GM12891 (cell line): ENCODE data around the gene EP300. TPM values are rescaled to one million over a fixed set of nuclear protein-coding genes. Genes with fewer than 3 reads are reported as not detected.
A peak's percentile ranks its signal among the peaks of the same experiment; 100 is the strongest.
"Not testable (repeated sequence)": the region's sequence is repeated elsewhere in the genome, so short reads cannot be mapped to it uniquely, and the experiment has no call there.

Experiments
- DNase-seq: peaks from one replicate; pipeline ENCODE4 v3.0.0; 2011; ENCODE audit warnings: low spot score; ENCODE audit not compliant: insufficient read length
- FAIRE-seq: peaks from 2 replicates; lab custom pipeline; 2011; peaks lifted over from hg19 to GRCh38; lab: Jason Lieb, UNC
- PAX5 ChIP-seq: IDR thresholded peaks from 2 replicates; pipeline ENCODE4 v1.6.1; 2011; ENCODE audit warnings: low read length, moderate library complexity, mild to moderate bottlenecking; ENCODE audit not compliant: insufficient read depth, severe bottlenecking
- POLR2A ChIP-seq: IDR thresholded peaks from 2 replicates; pipeline ENCODE4 v1.6.1; 2011; ENCODE audit warnings: low read depth, low read length, control low read depth
- POLR2AphosphoS5 ChIP-seq: IDR thresholded peaks from 2 replicates; pipeline ENCODE4 v1.6.1; 2011; ENCODE audit warnings: low read depth, low read length, control low read depth
- POU2F2 ChIP-seq: IDR thresholded peaks from 2 replicates; pipeline ENCODE4 v1.6.1; 2011; ENCODE audit warnings: low read depth, mild to moderate bottlenecking, control low read depth, low read length, moderate library complexity
- SPI1 ChIP-seq: IDR thresholded peaks from 2 replicates; pipeline ENCODE4 v1.6.1; 2011; ENCODE audit warnings: low read depth, low read length, control low read depth
- TAF1 ChIP-seq: IDR thresholded peaks from 2 replicates; pipeline ENCODE4 v1.6.1; 2011; ENCODE audit warnings: low read depth, low read length, control low read depth
- polyA plus RNA-seq: library from polyadenylated mRNA; unstranded; fragments of >200 nt; gene quantifications from one replicate; pipeline ENCODE4 v1.2.1, GENCODE V29; 2012; ENCODE audit warnings: low read depth, missing spikeins, inconsistent platforms; ENCODE audit not compliant: missing spikeins

EP300 gene
- 15.4 TPM for polyA plus RNA-seq

DNA sequence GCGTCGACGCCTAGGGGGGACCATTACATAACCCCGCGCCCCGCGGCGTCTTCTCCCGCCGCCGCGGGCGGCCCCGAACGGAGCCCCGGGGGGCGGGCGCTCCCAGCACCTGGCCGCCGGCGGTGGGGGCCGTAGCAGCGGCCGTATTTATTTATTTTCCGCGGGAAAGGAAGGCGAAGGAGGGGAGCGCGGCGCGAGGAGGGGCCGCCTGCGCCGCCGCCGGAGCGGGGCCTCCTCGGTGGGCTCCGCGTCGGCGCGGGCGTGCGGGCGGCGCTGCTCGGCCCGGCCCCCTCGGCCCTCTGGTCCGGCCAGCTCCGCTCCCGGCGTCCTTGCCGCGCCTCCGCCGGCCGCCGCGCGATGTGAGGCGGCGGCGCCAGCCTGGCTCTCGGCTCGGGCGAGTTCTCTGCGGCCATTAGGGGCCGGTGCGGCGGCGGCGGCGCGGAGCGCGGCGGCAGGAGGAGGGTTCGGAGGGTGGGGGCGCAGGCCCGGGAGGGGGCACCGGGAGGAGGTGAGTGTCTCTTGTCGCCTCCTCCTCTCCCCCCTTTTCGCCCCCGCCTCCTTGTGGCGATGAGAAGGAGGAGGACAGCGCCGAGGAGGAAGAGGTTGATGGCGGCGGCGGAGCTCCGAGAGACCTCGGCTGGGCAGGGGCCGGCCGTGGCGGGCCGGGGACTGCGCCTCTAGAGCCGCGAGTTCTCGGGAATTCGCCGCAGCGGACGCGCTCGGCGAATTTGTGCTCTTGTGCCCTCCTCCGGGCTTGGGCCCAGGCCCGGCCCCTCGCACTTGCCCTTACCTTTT is at the start of gene EP300:
TSS of gene EP300 (plus strand) at position 570 of the 795 bp plus-strand sequence. CDS start 413 bp downstream, outside the sequence.
- peak; percentile 74 for DNase-seq
- TF ChIP-seq POLR2A (peak; percentile 73; the same call in 1 of the 2 replicates), PAX5 (no peak), POLR2AphosphoS5 (no peak), SPI1 (no peak), TAF1 (peak; percentile 72; the same call in 1 of the 2 replicates), POU2F2 (peak; percentile 34; the same call in 1 of the 2 replicates)
- peak; percentile 93 for FAIRE-seq

DNA sequence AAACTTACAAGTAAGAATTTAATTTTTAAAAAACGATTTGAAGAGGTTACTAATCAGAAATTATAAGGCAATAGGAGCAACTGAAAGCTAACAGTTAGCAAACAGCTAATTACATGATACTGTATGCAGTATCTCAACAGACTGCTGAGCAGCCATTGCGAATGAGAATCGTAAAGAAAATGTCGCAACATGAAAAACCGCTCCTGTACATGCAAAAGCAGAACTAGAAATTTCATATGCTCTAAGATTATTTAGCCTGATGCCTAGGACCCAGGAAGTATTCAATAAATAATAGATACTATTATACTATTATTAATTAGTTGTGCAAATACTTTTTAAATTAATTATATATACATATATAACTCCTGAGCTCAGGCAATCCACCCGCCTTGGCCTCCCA is 48.7 kb upstream of the EP300 start:
- DNase-seq (no peak), FAIRE-seq (no peak)
- no peak for TF ChIP-seq SPI1
- no peak for TF ChIP-seq POLR2AphosphoS5
- TF ChIP-seq TAF1, result no peak
- no peak for TF ChIP-seq POU2F2
- no peak for TF ChIP-seq PAX5

DNA sequence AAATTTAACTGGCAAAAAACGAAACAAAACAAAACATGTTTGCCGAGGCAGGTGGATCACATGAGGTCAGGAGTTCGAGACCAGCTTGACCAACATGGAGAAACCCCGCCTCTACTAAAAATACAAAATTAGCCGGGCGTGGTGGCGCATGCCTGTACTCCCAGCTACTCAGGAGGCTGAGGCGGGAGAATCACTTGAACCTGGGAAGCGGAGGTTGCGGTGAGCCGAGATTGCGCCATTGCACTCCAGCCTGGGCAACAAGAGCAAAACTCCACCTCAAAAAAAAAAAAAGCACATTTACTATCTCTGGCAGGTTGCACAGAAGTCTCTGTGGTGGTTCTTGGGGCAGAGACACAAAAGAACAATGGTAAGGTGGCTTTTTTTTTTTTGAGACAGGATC is 46.8 kb upstream of the EP300 start:
- DNase-seq, FAIRE-seq: not testable (repeated sequence)

DNA sequence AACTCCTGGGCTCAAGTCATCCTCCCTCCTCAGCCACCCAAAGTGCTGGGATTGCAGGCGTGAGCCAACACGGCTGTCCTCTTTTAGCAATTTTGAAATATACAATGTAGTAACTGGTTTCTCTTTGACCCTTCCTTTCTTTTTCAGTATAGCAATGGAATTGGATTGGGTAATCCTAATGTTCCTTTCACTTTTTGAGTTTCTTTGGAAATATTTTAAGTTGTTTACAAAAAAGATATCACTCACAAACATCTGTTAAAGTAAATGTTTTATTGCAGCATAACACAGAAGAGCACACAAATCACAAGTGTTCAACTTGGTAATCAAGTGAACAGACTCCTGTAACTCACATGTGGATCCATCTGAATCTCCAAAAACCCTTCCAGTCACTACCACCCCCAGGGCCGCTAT is 44.6 kb upstream of the EP300 start:
- DNase-seq (no peak), FAIRE-seq (no peak)
- no peak for TF ChIP-seq POLR2AphosphoS5
- TF ChIP-seq SPI1, result no peak
- no peak for TF ChIP-seq POLR2A
- TF ChIP-seq TAF1, result no peak
- no peak for TF ChIP-seq POU2F2
- no peak for TF ChIP-seq PAX5

DNA sequence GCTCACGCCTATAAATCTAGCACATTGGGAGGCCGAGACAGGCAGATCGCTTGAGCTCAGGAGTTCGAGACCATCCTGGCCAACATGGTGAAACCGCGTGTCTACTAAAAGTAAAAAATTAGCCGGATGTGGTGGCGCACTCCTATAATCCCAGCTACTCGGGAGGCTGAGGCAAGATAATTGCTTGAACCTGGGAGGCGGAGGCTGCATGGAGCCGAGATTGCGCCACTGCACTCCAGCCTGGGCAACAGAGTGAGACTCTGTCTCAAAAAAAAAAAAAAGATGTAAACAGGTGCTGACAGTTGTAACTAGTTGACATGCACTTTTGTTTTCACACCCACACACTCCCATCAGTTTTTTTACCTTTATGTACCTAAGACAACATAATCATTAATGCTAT is 44.0 kb upstream of the EP300 start:
- not testable (repeated sequence) for FAIRE-seq, DNase-seq

DNA sequence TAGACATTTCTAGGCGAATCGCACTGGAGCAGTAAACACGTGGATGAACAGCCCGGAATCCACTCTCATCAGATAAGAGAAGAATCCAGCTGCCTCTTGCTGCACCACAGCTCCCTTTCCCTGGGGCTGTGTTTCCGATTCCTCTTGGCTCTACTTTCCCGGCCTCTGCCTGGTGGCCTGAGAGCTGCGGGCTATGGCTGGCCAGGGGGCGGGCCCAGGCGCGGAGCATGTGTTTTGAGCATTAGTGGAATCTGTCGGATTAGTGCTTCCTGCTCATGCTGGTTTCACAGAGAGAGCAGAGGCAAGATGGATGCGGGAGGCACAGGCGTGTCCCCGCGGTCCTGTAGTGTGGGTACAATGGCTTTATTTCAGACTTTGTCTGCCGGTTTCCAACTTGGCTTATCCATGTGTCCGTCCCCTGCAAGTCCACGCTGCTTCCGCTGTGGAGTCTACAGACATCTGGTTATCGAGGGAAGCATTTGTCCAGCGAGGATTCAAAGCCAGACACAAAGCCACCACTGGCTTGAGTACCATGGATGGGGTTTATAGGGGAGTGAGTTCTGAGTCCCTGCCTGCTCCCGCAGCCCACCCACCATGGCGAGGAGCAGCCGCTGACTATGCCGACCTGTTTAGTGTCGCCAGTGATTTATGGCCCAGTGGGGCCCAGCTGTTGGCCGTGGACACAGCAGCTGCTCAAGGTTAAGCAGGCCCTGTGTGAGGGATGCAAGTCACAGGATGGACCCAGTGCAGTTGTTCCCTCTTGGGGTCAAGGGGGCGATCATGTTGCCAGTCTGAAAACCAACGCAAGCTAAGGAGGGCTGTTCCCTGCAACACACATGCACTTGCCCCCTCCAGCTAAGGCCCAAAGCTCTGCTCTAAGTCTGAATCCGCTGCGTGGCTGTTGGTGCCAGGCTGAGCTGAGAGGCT is 43.3 kb upstream of the EP300 start:
- FAIRE-seq (no peak), DNase-seq (no peak)
- TF ChIP-seq TAF1, result 0 out of 2 replicates have a peak, but pooled peaks have one; percentile 36
- TF ChIP-seq PAX5, result no peak

DNA sequence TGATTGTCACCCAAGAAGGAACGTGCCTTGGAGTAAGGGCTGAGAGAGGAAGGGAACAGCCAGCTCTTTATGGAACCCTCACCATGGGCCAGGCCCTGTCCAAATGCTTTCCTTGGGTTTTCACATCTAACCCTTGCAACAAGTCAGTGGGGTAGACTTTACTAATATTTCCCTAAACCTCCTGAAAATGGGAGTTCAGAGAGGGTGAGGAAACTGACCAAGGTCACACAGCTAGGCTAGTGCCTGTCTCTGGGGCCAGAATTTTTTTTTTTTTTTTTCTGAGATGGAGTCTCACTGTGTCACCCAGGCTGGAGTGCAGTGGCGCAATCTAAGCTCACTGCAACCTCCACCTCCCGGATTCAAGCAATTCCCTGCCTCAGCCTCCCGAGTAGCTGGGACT is 42.6 kb upstream of the EP300 start:
- not testable (repeated sequence) for DNase-seq, FAIRE-seq

DNA sequence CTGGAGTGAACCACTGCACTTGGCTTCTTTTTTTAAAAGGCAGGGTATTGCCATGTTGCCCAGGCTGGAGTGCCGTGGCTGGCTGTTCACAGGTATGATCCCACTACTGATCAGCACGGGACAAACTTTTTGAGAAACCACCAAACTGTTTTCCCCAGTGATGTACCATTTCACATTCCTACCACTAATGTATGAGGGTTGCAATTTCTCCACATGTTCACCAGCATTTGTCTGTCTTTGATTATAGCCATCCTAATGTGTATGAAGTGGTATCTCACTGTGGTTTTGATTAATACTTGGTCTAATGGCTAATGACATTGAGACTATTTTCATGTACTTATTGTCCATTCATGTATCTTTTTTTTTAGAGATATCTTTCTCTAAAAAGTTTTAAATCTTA is 41.5 kb upstream of the EP300 start:
- FAIRE-seq, result no peak

DNA sequence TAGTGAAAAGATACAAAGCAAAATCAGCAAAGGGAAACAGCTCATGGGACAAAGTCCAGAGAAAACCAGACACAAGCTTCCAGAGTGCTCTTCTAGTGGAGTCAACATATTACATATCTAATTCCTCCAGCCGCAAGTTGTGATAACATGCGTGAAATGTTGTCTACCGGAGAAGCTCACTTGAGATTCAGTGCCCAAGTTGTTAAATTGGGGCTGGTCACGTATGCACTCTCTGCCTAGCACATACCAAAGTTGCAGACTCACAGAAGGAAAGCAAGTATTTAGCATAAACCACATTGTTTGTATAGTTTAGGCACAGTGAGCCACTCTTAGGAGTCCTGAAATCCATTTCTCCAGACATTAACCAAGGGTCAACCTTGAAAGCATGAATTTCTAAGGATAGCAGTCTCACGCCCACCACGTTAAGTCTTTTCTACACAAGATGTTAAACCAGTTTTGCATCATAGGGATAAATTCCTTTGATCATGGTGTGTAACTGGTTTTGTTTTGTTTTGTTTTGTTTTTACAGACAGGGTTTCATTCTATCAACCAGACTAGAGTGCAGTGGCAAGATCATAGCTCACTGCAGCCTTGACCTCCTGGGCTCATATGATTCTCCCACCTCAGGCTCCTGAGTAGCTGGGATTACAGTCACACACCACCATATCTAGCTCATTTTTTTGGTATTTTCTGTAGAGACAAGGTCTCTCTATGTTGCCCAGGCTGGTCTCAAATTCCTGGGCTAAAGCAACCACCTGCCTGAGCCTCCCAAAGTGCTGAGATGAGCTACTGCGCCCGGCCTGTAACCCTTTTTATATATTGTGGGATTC is 39.5 kb upstream of the EP300 start:
- FAIRE-seq (no peak), DNase-seq (no peak)
- TF ChIP-seq POLR2AphosphoS5 (no peak), PAX5 (no peak), POLR2A (no peak), POU2F2 (no peak), SPI1 (no peak), TAF1 (no peak)

More for the DNA sequence above, 41.5 kb upstream of the EP300 start:
- DNase-seq, result no peak
- TF ChIP-seq PAX5 (no peak), SPI1 (no peak), POLR2A (no peak), POLR2AphosphoS5 (no peak), POU2F2 (no peak), TAF1 (no peak)
